ENCODE data around the gene PHACTR4. TPM values are rescaled to one million over a fixed set of nuclear protein-coding genes. Genes with fewer than 3 reads are reported as not detected.
A peak's percentile ranks its signal among the peaks of the same experiment; 100 is the strongest.

Gene PHACTR4
- total and polyA plus RNA-seq, 10 of the 15 experiments (the other 5 are each of a cell fraction or from before 2014, with no cell fraction given): 8.9 to 34.2 (median 12.5) TPM

DNA sequence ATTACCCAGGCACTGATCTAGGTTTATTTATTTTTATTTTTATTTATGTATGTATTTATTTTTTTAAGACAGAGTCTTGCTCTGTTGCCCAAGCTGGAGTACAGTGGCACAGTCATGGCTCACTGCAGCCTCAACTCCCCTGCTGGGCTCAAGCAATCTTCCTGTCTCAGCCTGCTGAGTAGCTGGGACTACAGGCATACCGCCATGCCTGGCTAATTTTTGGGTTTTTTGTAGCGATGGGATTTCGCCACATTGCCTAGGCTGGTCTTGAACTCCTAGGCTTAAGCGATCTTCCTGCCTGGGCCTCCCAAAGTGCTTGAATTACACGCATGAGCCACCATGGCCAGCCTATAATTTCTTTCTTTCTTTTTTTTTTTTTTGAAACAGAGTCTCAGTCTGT, 9.4 kb downstream of the PHACTR4 start (continued):
- no peak for TF ChIP-seq RCOR1 (conservative IDR thresholded peaks at IDR 0.05; ENCODE audit: low read depth, low read length)
- no peak for TF ChIP-seq BCL11A (IDR thresholded peaks at IDR 0.05; ENCODE audit: low read depth, low read length)
- TF ChIP-seq PML (IDR thresholded peaks at IDR 0.05; ENCODE audit: low read length): no peak

DNA sequence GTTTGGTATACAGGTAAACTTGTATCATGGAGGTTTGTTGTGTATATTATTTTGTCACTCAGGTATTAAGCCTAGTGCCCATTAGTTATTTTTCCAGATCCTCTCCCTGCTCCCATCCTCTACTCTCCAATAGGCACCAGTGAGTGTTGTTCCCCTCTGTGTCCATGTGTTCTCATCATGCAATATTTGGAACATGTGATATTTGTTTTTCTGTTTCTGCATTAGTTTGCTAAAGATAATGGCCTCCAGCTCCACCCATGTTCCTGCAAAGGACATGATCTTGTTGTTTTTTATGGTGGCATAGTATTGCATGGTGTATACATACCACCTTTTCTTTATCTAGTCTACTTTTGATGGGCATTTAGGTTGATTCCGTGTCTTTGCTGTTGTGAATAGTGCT, 10.9 kb downstream of the PHACTR4 start:
- SMC1A ChIA-PET (ENCODE audit: uncharacterized antibody, unreplicated experiment): no interaction called here
- H3K9me3 ChIP-seq (replicated peaks; ENCODE audit: control insufficient read depth, insufficient read depth, low read length): no peaks in the 10 kb centered on the region; the same call in 2 of the 3 replicates
- BruUV-seq (replicated peaks): TSS peak; percentile 25
- intact Hi-C loops (cut with micrococcal nuclease; ENCODE audit: unreplicated experiment): no loop called here
- H3K4me2 ChIP-seq (ENCODE audit: control insufficient read depth, insufficient read depth): no peak overlapping the region
- RAD21 ChIA-PET (ENCODE audit: unreplicated experiment): no interaction called here
- no peak overlapping the region for H2AFZ ChIP-seq (ENCODE audit: control insufficient read depth, low read depth, low read length)
- CTCF ChIA-PET: no interaction called here
- H3K79me2 ChIP-seq (ENCODE audit: control insufficient read depth, insufficient read depth, low read length): peaks cover 20% of the 10 kb centered on the region
- no peak for ATAC-seq
- no peak overlapping the region for H3K4me3 ChIP-seq
- no peak for FAIRE-seq
- H3K36me3 ChIP-seq (ENCODE audit: control insufficient read depth in 2 of 2, insufficient read depth in 2 of 2, low read length in 1 of 2): no peaks in the 10 kb centered on the region
- H3K9ac ChIP-seq (ENCODE audit: control insufficient read depth, insufficient read depth, low read length): no peak overlapping the region
- H3K27ac ChIP-seq (ENCODE audit: control insufficient read depth, insufficient read depth): no peak overlapping the region
- WGBS (ENCODE audit: insufficient coverage, insufficient replicate concordance, low lambda C conversion rate, missing lambda C conversion rate): 92% methylated on average over 1 of the region's 1 CpG
- H3K4me1 ChIP-seq (ENCODE audit: control insufficient read depth, insufficient read depth, low read length): no peaks in the 10 kb centered on the region
- DNase-seq (ENCODE audit: low read depth, low spot score): no peak
- no peaks in the 10 kb centered on the region for H4K20me1 ChIP-seq (ENCODE audit: control insufficient read depth, insufficient read depth)
- POLR2A ChIA-PET: no interaction called here
- H3K27me3 ChIP-seq (replicated peaks in 1 of 2; ENCODE audit: control insufficient read depth in 2 of 2, insufficient read depth in 2 of 2, low read length in 1 of 2): no peaks in the 10 kb centered on the region
- in situ Hi-C loops (cut with MboI): no loop called here
- TF ChIP-seq, protein P1, sequence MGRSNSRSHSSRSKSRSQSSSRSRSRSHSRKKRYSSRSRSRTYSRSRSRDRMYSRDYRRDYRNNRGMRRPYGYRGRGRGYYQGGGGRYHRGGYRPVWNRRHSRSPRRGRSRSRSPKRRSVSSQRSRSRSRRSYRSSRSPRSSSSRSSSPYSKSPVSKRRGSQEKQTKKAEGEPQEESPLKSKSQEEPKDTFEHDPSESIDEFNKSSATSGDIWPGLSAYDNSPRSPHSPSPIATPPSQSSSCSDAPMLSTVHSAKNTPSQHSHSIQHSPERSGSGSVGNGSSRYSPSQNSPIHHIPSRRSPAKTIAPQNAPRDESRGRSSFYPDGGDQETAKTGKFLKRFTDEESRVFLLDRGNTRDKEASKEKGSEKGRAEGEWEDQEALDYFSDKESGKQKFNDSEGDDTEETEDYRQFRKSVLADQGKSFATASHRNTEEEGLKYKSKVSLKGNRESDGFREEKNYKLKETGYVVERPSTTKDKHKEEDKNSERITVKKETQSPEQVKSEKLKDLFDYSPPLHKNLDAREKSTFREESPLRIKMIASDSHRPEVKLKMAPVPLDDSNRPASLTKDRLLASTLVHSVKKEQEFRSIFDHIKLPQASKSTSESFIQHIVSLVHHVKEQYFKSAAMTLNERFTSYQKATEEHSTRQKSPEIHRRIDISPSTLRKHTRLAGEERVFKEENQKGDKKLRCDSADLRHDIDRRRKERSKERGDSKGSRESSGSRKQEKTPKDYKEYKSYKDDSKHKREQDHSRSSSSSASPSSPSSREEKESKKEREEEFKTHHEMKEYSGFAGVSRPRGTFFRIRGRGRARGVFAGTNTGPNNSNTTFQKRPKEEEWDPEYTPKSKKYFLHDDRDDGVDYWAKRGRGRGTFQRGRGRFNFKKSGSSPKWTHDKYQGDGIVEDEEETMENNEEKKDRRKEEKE (IDR thresholded peaks at IDR 0.05): no peak
- TF ChIP-seq SMARCA5 (IDR thresholded peaks at IDR 0.05) (no peak), SIN3A (IDR thresholded peaks at IDR 0.05; ENCODE audit: low read depth, low read length) (no peak), RAD21 (IDR thresholded peaks at IDR 0.05; ENCODE audit: insufficient read depth, low read depth, low read length) (no peak), RBBP5 (conservative IDR thresholded peaks at IDR 0.05) (no peak), BMI1 (IDR thresholded peaks at IDR 0.05; ENCODE audit: borderline replicate concordance) (no peak), SUPT20H (IDR thresholded peaks at IDR 0.05; ENCODE audit: borderline replicate concordance, control insufficient read depth, low read depth, low read length) (no peak), NR2C1 (IDR thresholded peaks at IDR 0.05) (no peak), ZZZ3 (IDR thresholded peaks at IDR 0.05; ENCODE audit: control insufficient read depth, insufficient read length, low read depth) (no peak), ZNF217 (IDR thresholded peaks at IDR 0.05) (no peak)
- TF ChIP-seq, protein P2, sequence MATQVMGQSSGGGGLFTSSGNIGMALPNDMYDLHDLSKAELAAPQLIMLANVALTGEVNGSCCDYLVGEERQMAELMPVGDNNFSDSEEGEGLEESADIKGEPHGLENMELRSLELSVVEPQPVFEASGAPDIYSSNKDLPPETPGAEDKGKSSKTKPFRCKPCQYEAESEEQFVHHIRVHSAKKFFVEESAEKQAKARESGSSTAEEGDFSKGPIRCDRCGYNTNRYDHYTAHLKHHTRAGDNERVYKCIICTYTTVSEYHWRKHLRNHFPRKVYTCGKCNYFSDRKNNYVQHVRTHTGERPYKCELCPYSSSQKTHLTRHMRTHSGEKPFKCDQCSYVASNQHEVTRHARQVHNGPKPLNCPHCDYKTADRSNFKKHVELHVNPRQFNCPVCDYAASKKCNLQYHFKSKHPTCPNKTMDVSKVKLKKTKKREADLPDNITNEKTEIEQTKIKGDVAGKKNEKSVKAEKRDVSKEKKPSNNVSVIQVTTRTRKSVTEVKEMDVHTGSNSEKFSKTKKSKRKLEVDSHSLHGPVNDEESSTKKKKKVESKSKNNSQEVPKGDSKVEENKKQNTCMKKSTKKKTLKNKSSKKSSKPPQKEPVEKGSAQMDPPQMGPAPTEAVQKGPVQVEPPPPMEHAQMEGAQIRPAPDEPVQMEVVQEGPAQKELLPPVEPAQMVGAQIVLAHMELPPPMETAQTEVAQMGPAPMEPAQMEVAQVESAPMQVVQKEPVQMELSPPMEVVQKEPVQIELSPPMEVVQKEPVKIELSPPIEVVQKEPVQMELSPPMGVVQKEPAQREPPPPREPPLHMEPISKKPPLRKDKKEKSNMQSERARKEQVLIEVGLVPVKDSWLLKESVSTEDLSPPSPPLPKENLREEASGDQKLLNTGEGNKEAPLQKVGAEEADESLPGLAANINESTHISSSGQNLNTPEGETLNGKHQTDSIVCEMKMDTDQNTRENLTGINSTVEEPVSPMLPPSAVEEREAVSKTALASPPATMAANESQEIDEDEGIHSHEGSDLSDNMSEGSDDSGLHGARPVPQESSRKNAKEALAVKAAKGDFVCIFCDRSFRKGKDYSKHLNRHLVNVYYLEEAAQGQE (IDR thresholded peaks at IDR 0.05; ENCODE audit: low read depth, low read length): no peak
- TF ChIP-seq, protein P3, sequence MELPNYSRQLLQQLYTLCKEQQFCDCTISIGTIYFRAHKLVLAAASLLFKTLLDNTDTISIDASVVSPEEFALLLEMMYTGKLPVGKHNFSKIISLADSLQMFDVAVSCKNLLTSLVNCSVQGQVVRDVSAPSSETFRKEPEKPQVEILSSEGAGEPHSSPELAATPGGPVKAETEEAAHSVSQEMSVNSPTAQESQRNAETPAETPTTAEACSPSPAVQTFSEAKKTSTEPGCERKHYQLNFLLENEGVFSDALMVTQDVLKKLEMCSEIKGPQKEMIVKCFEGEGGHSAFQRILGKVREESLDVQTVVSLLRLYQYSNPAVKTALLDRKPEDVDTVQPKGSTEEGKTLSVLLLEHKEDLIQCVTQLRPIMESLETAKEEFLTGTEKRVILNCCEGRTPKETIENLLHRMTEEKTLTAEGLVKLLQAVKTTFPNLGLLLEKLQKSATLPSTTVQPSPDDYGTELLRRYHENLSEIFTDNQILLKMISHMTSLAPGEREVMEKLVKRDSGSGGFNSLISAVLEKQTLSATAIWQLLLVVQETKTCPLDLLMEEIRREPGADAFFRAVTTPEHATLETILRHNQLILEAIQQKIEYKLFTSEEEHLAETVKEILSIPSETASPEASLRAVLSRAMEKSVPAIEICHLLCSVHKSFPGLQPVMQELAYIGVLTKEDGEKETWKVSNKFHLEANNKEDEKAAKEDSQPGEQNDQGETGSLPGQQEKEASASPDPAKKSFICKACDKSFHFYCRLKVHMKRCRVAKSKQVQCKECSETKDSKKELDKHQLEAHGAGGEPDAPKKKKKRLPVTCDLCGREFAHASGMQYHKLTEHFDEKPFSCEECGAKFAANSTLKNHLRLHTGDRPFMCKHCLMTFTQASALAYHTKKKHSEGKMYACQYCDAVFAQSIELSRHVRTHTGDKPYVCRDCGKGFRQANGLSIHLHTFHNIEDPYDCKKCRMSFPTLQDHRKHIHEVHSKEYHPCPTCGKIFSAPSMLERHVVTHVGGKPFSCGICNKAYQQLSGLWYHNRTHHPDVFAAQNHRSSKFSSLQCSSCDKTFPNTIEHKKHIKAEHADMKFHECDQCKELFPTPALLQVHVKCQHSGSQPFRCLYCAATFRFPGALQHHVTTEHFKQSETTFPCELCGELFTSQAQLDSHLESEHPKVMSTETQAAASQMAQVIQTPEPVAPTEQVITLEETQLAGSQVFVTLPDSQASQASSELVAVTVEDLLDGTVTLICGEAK (IDR thresholded peaks at IDR 0.05; ENCODE audit: borderline replicate concordance): no peak
